ENCODE data around the gene ARAP3. TPM values are rescaled to one million over a fixed set of nuclear protein-coding genes. Genes with fewer than 3 reads are reported as not detected.
"Not testable (repeated sequence)": the region's sequence is repeated elsewhere in the genome, so short reads cannot be mapped to it uniquely, and the experiment has no call there.

Gene ARAP3
- total and polyA plus RNA-seq, 2 donors (not counting 1 experiment from before 2014, with no cell fraction given): 0.34 to 3.7 TPM

DNA sequence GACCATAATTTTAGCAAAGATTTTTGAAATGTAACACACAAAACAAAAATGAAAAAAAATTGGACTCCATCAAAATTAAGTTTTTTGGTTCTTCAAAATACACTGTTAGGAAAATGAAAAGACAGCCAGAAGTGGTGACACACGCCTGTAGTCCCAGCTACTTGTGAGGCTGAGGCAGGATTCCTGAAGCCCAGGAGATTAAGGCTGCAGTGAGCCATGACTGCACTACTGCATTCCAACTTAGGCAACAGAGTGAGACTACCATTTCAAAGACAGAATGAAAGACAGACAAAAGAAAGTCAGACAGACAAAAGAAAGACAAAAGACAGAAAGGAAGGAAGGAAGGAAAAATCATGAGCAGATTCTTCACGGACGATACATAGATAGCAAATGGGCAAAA lies 70.7 kb downstream of the ARAP3 start:
- peaks cover 0 to 4% (median 0%) of the 10 kb centered on the region in 3 donors for H3K9me3 ChIP-seq (ENCODE audit: control extremely low read depth in 1 of 3, control insufficient read depth in 2 of 3, insufficient read depth in 1 of 3, low read length in 2 of 3)
- no peaks in the 10 kb centered on the region for H3K27me3 ChIP-seq (replicated peaks in 1 of 4; ENCODE audit: control extremely low read depth in 1 of 4, control insufficient read depth in 3 of 4, insufficient read depth in 4 of 4, low read length in 3 of 4)
- POLR2A ChIA-PET: no interaction called here
- ATAC-seq (ENCODE audit: low read depth): no peak
- intact Hi-C loops (cut with micrococcal nuclease): no loop called here
- no peak overlapping the region for H3K4me3 Mint-ChIP-seq
- no peak overlapping the region for H3K4me3 ChIP-seq (ENCODE audit: control extremely low read depth in 1 of 5, extremely low read depth in 1 of 5, insufficient read depth in 1 of 5, low read depth in 2 of 5, low read length in 4 of 5)
- no peak for TF ChIP-seq EZH2 (IDR thresholded peaks at IDR 0.05; ENCODE audit: borderline replicate concordance, insufficient read depth, low read depth, low read length, poor library complexity, severe bottlenecking)
- TF ChIP-seq, protein P1, sequence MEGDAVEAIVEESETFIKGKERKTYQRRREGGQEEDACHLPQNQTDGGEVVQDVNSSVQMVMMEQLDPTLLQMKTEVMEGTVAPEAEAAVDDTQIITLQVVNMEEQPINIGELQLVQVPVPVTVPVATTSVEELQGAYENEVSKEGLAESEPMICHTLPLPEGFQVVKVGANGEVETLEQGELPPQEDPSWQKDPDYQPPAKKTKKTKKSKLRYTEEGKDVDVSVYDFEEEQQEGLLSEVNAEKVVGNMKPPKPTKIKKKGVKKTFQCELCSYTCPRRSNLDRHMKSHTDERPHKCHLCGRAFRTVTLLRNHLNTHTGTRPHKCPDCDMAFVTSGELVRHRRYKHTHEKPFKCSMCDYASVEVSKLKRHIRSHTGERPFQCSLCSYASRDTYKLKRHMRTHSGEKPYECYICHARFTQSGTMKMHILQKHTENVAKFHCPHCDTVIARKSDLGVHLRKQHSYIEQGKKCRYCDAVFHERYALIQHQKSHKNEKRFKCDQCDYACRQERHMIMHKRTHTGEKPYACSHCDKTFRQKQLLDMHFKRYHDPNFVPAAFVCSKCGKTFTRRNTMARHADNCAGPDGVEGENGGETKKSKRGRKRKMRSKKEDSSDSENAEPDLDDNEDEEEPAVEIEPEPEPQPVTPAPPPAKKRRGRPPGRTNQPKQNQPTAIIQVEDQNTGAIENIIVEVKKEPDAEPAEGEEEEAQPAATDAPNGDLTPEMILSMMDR (IDR thresholded peaks at IDR 0.05): no peak
- H3K79me2 ChIP-seq (ENCODE audit: control insufficient read depth, insufficient read depth, low read length): peaks cover 94% of the 10 kb centered on the region
- no peaks in the 10 kb centered on the region for H3K9me3 Mint-ChIP-seq (ENCODE audit: insufficient read depth)
- CTCF ChIA-PET: interaction anchor here (1.6 to 28.1 kb wide), 2 partner anchors 14 to 22 kb away, joined by 5 to 760 read pairs; no protein-coding TSS in a partner anchor
- peaks cover 0 to 2% of the 10 kb centered on the region in 2 experiments for H3K36me3 ChIP-seq (replicated peaks in 1 of 2; ENCODE audit: control extremely low read depth in 1 of 2, control insufficient read depth in 1 of 2, extremely low read depth in 1 of 2, insufficient read depth in 2 of 2, low read length in 1 of 2)
- WGBS (ENCODE audit: insufficient coverage): 86% methylated on average over 1 of the region's 3 CpGs
- peak overlapping the region; percentile 27 for H3K27ac Mint-ChIP-seq
- DNase-seq: no peak
- peaks cover 12% of the 10 kb centered on the region for H4K20me1 ChIP-seq (ENCODE audit: control insufficient read depth, insufficient read depth, low read length, poor library complexity, severe bottlenecking)
- H3K4me2 ChIP-seq (replicated peaks; ENCODE audit: low read depth, low read length, poor library complexity, severe bottlenecking): no peak overlapping the region
- H3K4me1 Mint-ChIP-seq: peaks cover 68% of the 10 kb centered on the region
- peaks cover 30 to 62% of the 10 kb centered on the region in 2 donors for H3K4me1 ChIP-seq (ENCODE audit: control insufficient read depth in 2 of 2, insufficient read depth in 2 of 2, low read length in 2 of 2)
- H3K9ac ChIP-seq (ENCODE audit: low read length): no peak overlapping the region
- H2AFZ ChIP-seq (ENCODE audit: insufficient read depth, low read depth, low read length, poor library complexity, severe bottlenecking): no peak overlapping the region
- H3K27me3 Mint-ChIP-seq: no peaks in the 10 kb centered on the region
- H3K27ac ChIP-seq (ENCODE audit: low read length in 2 of 2): no peak overlapping the region

DNA sequence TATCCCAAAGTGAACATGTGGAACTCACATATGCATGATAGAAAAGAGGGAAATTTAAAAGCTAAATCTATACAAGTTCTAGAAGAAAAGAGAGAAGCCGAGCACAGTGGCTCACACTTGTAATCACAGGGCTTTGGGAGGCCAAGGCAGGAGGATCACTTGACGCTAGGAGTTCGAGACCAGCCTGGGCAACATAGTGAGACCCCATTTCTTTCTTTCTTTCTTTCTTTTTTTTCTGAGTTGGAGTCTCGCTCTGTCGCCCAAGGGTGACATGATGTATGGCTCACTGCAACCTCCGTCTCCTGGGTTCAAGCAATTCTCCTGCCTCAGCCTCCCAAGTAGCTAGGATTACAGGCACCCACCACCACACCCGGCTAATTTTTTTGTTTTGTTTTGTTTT lies 72.1 kb downstream of the ARAP3 start:
- H3K4me3 ChIP-seq (ENCODE audit: control extremely low read depth in 1 of 5, extremely low read depth in 1 of 5, insufficient read depth in 1 of 5, low read depth in 2 of 5, low read length in 4 of 5); H3K27me3 Mint-ChIP-seq; H3K36me3 ChIP-seq (replicated peaks in 1 of 2; ENCODE audit: control extremely low read depth in 1 of 2, control insufficient read depth in 1 of 2, extremely low read depth in 1 of 2, insufficient read depth in 2 of 2, low read length in 1 of 2); POLR2A ChIA-PET; H3K9me3 Mint-ChIP-seq (ENCODE audit: insufficient read depth); H3K4me2 ChIP-seq (replicated peaks; ENCODE audit: low read depth, low read length, poor library complexity, severe bottlenecking); DNase-seq; H2AFZ ChIP-seq (ENCODE audit: insufficient read depth, low read depth, low read length, poor library complexity, severe bottlenecking); H3K9ac ChIP-seq (ENCODE audit: low read length); H3K9me3 ChIP-seq (ENCODE audit: control extremely low read depth in 1 of 3, control insufficient read depth in 2 of 3, insufficient read depth in 1 of 3, low read length in 2 of 3); ATAC-seq (ENCODE audit: low read depth); H3K4me3 Mint-ChIP-seq; intact Hi-C loops (cut with micrococcal nuclease); H3K27me3 ChIP-seq (replicated peaks in 1 of 4; ENCODE audit: control extremely low read depth in 1 of 4, control insufficient read depth in 3 of 4, insufficient read depth in 4 of 4, low read length in 3 of 4); H4K20me1 ChIP-seq (ENCODE audit: control insufficient read depth, insufficient read depth, low read length, poor library complexity, severe bottlenecking): not testable (repeated sequence)
- WGBS (ENCODE audit: insufficient coverage): 100% methylated on average over 4 of the region's 7 CpGs
- Histone ChIP-seq H3K4me1 (ENCODE audit: control insufficient read depth in 2 of 2, insufficient read depth in 2 of 2, low read length in 2 of 2) (peaks cover 35 to 68% of the 10 kb centered on the region in 2 donors), H3K27ac (ENCODE audit: low read length in 2 of 2) (peak overlapping the region in 1 of 2 donors; percentile 84), H3K79me2 (ENCODE audit: control insufficient read depth, insufficient read depth, low read length) (peaks cover 89% of the 10 kb centered on the region)
- CTCF ChIA-PET: interaction anchor here (1.6 to 28.1 kb wide), 3 partner anchors 9 to 21 kb away, joined by 3 to 760 read pairs (median 8); partner anchors contain the start of gene DIAPH1
- Mint-ChIP-seq H3K27ac (peak overlapping the region; percentile 50), H3K4me1 (peaks cover 69% of the 10 kb centered on the region)

Data from B cell (primary cell).